Kidney (tissue), 14 donors: ENCODE data around the gene NUDCD3. TPM values are rescaled to one million over a fixed set of nuclear protein-coding genes. Genes with fewer than 3 reads are reported as not detected.
"Not testable (repeated sequence)": the region's sequence is repeated elsewhere in the genome, so short reads cannot be mapped to it uniquely, and the experiment has no call there.

Source experiments
- DNase-seq, 5 donors: peaks; one replicate each; pipeline ENCODE4 v3.0.0-alpha.2; 2013 to 2020
- FAIRE-seq: peaks from 2 replicates; lab custom pipeline; 2012; peaks lifted over from hg19 to GRCh38; lab: Jason Lieb, UNC
- H3K27ac ChIP-seq, 2 donors: one replicate each; pipeline ENCODE4 v1.7.0; 2013; ENCODE audit warnings: low read depth in 2 of 2, low read length in 2 of 2, inconsistent platforms in 1 of 2
- H3K27me3 ChIP-seq: one replicate; pipeline ENCODE4 v1.7.1; 2013; ENCODE audit warnings: low read length, inconsistent platforms; ENCODE audit not compliant: control insufficient read depth, insufficient read depth
- H3K36me3 ChIP-seq, 3 donors: one replicate each; pipeline versions ENCODE4 v1.7.0 to v1.7.1; 2013; ENCODE audit warnings: low read length in 3 of 3, control low read depth in 1 of 3, inconsistent platforms in 1 of 3; ENCODE audit not compliant: insufficient read depth in 3 of 3, control insufficient read depth in 2 of 3
- H3K4me1 ChIP-seq, 3 donors: one replicate each; pipeline versions ENCODE4 v1.7.0 to v1.7.1; 2013; ENCODE audit warnings: low read length in 3 of 3, inconsistent platforms in 1 of 3, low read depth in 1 of 3; ENCODE audit not compliant: control insufficient read depth in 2 of 3, insufficient read depth in 2 of 3
- H3K4me3 ChIP-seq, 3 donors: one replicate each; pipeline versions ENCODE4 v1.7.0 to v1.8.1; 2013; ENCODE audit warnings: low read length in 3 of 3, control low read depth in 1 of 3, inconsistent platforms in 1 of 3
- H3K9ac ChIP-seq, 3 donors: one replicate each; pipeline versions ENCODE4 v1.7.0 to v1.7.1; 2013; ENCODE audit warnings: low read length in 3 of 3, control low read depth in 1 of 3, inconsistent platforms in 1 of 3
- H3K9me3 ChIP-seq, 3 donors: one replicate each; pipeline versions ENCODE4 v1.7.0 to v1.7.1; 2013; ENCODE audit warnings: low read length in 3 of 3, control low read depth in 1 of 3, inconsistent platforms in 1 of 3; ENCODE audit not compliant: control insufficient read depth in 2 of 3, insufficient read depth in 1 of 3
- CTCF ChIP-seq: IDR thresholded peaks from 3 replicates; pipeline ENCODE4 v1.5.1; 2012; ENCODE audit warnings: mild to moderate bottlenecking, moderate library complexity, borderline replicate concordance; ENCODE audit not compliant: insufficient read depth; ENCODE audit errors: extremely low read depth
- intact Hi-C: fragments of 100-400 bp; cut with DNase I; formaldehyde crosslinking; loops from one replicate; pipeline ENCODE4 v1.11.1; 2022
- polyA plus RNA-seq: library from polyadenylated mRNA; stranded (reverse); fragments of 350-450 nt; fragmentation: Illumina TruSeq; extraction: RNeasy Lipid Tissue Mini Kit (QIAGEN cat#74804); gene quantifications from one replicate; pipeline ENCODE4 v1.2.3, GENCODE V29; 2014; ENCODE audit warnings: low read depth, low replicate concordance; ENCODE audit not compliant: insufficient read depth
- total RNA-seq: library from RNA; stranded (reverse); fragmentation: NEBNext Ultra II Directional; extraction: Animal tissue kit (Norgen Biotek cat#: 25700); gene quantifications from one replicate; pipeline ENCODE4 v1.2.1, GENCODE V29; 2021
- donor health status: control.
- donor health status: control.
- donor health status: control.
- donor health status: control.
- donor health status: control.
- donor health status: DM: yes; HTN: yes; CAD: no.
- donor health status: Normal renal cell carcinoma (clear cell type).

The NUDCD3 gene
- total and polyA plus RNA-seq, 2 donors from 2014 or later = 37.9 to 97.7 TPM

GRCh38 chr7:44511863-44512468 is 21.5 kb upstream of the NUDCD3 start:
- TF ChIP-seq CTCF = no peak
- no peaks in the 10 kb centered on the region for H3K36me3 ChIP-seq
- H3K9me3 ChIP-seq = no peaks in the 10 kb centered on the region
- no peaks in the 10 kb centered on the region for H3K4me1 ChIP-seq
- no peak for DNase-seq
- no peak overlapping the region for H3K27ac ChIP-seq
- intact Hi-C loops = no loop called here
- no peak for FAIRE-seq
- no peak overlapping the region for H3K4me3 ChIP-seq
- no peaks in the 10 kb centered on the region for H3K27me3 ChIP-seq
- H3K9ac ChIP-seq = no peak overlapping the region

- no peaks in the 10 kb centered on the region for H3K27me3 ChIP-seq
- H3K36me3 ChIP-seq = no peaks in the 10 kb centered on the region
- no peak for TF ChIP-seq CTCF
- intact Hi-C loops = no loop called here
- no peak for DNase-seq
- no peaks in the 10 kb centered on the region for H3K9me3 ChIP-seq
- no peak for FAIRE-seq
- no peaks in the 10 kb centered on the region for H3K4me1 ChIP-seq
- H3K4me3 ChIP-seq = no peak overlapping the region
- no peak overlapping the region for H3K27ac ChIP-seq
- no peak overlapping the region for H3K9ac ChIP-seq
Observed at GRCh38 chr7:44511236-44511635, 20.8 kb upstream of the NUDCD3 start.

GRCh38 chr7:44508328-44509030 is 18.0 kb upstream of the NUDCD3 start:
- H3K4me3 ChIP-seq = no peak overlapping the region
- H3K9me3 ChIP-seq = no peaks in the 10 kb centered on the region
- no peaks in the 10 kb centered on the region for H3K36me3 ChIP-seq
- DNase-seq (no peak), FAIRE-seq (no peak)
- H3K9ac ChIP-seq = no peak overlapping the region
- intact Hi-C loops = no loop called here
- no peak overlapping the region for H3K27ac ChIP-seq
- TF ChIP-seq CTCF = no peak
- no peaks in the 10 kb centered on the region for H3K4me1 ChIP-seq
- no peaks in the 10 kb centered on the region for H3K27me3 ChIP-seq

- H3K27me3 ChIP-seq, H3K9ac ChIP-seq, intact Hi-C loops, DNase-seq, H3K4me1 ChIP-seq, H3K27ac ChIP-seq, H3K4me3 ChIP-seq, H3K36me3 ChIP-seq, FAIRE-seq, H3K9me3 ChIP-seq: not testable (repeated sequence)
Observed at GRCh38 chr7:44506592-44507288, 16.3 kb upstream of the NUDCD3 start.
